ENCODE data around the gene GTF2H1.
A peak's percentile ranks its signal among the peaks of the same experiment; 100 is the strongest.

Gene GTF2H1

DNA sequence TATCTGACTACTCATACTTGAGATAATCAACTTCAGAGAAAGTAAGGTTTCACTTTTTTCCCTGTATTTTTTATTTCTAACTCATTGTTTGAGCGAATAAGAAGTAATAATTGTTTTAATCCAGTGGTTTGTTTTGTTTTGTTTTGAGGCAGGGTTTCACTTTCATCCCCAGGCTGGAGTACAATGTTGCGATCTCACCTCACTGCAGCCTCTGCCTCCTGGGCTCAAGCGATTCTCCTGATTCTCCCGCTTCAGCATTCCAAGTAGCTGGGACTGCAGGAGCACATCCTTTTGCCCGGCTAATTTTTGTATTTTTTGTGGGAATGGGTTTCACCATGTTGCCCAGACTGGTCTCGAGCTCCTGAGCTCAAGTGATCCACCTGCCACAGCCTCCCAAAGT, 8.6 kb downstream of the GTF2H1 start:
- Mint-ChIP-seq H3K4me3 (no peak overlapping the region), H3K27me3 (no peaks in the 10 kb centered on the region), H3K9me3 (no peaks in the 10 kb centered on the region), H3K4me1 (ENCODE audit: low read depth) (peaks cover 62% of the 10 kb centered on the region), H3K36me3 (ENCODE audit: low read depth) (peaks cover 85% of the 10 kb centered on the region), H3K27ac (peak overlapping the region; percentile 37)
- DNase-seq: no peak

GRCh38 chr11:18332302-18332701, 9.9 kb downstream of the GTF2H1 start:
- H3K9me3 Mint-ChIP-seq: no peaks in the 10 kb centered on the region
- H3K36me3 Mint-ChIP-seq (ENCODE audit: low read depth): peaks cover 89% of the 10 kb centered on the region
- no peaks in the 10 kb centered on the region for H3K27me3 Mint-ChIP-seq
- H3K4me1 Mint-ChIP-seq (ENCODE audit: low read depth): peaks cover 56% of the 10 kb centered on the region
- peak overlapping the region; percentile 86 for H3K27ac Mint-ChIP-seq
- no peak for DNase-seq
- no peak overlapping the region for H3K4me3 Mint-ChIP-seq

DNA sequence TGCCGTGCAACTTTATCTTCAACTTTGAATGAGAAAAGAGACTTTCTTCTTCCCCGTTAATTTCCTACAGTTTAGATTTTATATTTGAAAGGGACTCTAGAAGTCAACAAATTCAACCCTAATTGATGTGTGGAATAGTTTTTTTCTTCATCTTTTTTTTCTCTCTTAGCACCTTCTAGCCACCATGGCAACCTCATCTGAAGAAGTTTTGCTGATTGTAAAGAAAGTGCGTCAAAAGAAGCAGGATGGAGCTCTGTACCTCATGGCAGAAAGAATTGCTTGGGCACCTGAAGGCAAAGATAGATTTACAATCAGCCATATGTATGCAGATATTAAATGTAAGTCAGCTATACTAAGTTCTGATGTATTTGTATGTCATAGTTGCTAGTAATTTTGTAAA, 10.5 kb downstream of the GTF2H1 start:
- no peaks in the 10 kb centered on the region for H3K27me3 Mint-ChIP-seq
- H3K4me3 Mint-ChIP-seq: no peak overlapping the region
- H3K4me1 Mint-ChIP-seq (ENCODE audit: low read depth): peaks cover 55% of the 10 kb centered on the region
- DNase-seq: no peak
- H3K36me3 Mint-ChIP-seq (ENCODE audit: low read depth): peaks cover 88% of the 10 kb centered on the region
- no peaks in the 10 kb centered on the region for H3K9me3 Mint-ChIP-seq
- peak overlapping the region; percentile 40 for H3K27ac Mint-ChIP-seq

GRCh38 chr11:18347471-18348125, 25.2 kb downstream of the GTF2H1 start:
- no peak for DNase-seq
- Mint-ChIP-seq H3K9me3 (no peaks in the 10 kb centered on the region), H3K36me3 (ENCODE audit: low read depth) (peaks cover 87% of the 10 kb centered on the region), H3K27ac (peak overlapping the region; percentile 72), H3K27me3 (no peaks in the 10 kb centered on the region), H3K4me3 (no peak overlapping the region), H3K4me1 (ENCODE audit: low read depth) (peaks cover 3% of the 10 kb centered on the region)

GRCh38 chr11:18352581-18352980, 30.2 kb downstream of the GTF2H1 start:
- Mint-ChIP-seq H3K4me3 (no peak overlapping the region), H3K36me3 (ENCODE audit: low read depth) (peaks cover 88% of the 10 kb centered on the region), H3K4me1 (ENCODE audit: low read depth) (peaks cover 3% of the 10 kb centered on the region), H3K27ac (peak overlapping the region; percentile 4), H3K27me3 (no peaks in the 10 kb centered on the region), H3K9me3 (no peaks in the 10 kb centered on the region)
- DNase-seq: no peak

DNA sequence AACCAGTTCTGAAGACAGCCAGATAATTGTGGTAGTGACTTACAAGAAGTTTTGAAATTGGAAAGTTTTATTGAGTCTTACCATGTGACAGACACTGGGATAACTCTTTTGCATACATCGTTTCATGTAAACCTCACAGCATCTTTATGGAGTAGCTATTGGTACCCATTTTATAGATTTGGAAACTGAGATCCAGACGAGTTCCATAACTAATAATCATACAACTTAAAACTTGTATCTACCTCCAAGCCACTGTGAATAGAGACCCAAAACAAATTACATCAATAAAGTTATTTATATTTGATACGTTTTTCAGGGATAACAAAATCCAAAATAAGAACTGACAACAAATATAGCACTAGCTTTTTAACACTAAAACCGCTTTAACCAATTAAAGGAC, 36.3 kb downstream of the GTF2H1 start:
- peaks cover 80% of the 10 kb centered on the region for H3K36me3 Mint-ChIP-seq (ENCODE audit: low read depth)

GRCh38 chr11:18361154-18361553, 38.8 kb downstream of the GTF2H1 start:
- H3K36me3 Mint-ChIP-seq (ENCODE audit: low read depth): peaks cover 84% of the 10 kb centered on the region
- H3K4me3 Mint-ChIP-seq: no peak overlapping the region
- no peaks in the 10 kb centered on the region for H3K4me1 Mint-ChIP-seq (ENCODE audit: low read depth)
- H3K27ac Mint-ChIP-seq: no peak overlapping the region
- H3K27me3 Mint-ChIP-seq: no peaks in the 10 kb centered on the region
- DNase-seq: no peak
- no peaks in the 10 kb centered on the region for H3K9me3 Mint-ChIP-seq

More for the DNA sequence above, 36.3 kb downstream of the GTF2H1 start:
- no peak for DNase-seq
- H3K27ac Mint-ChIP-seq: no peak overlapping the region
- no peaks in the 10 kb centered on the region for H3K4me1 Mint-ChIP-seq (ENCODE audit: low read depth)
- no peaks in the 10 kb centered on the region for H3K9me3 Mint-ChIP-seq
- no peak overlapping the region for H3K4me3 Mint-ChIP-seq
- H3K27me3 Mint-ChIP-seq: no peaks in the 10 kb centered on the region

- DNase-seq: no peak
These were observed 42.2 kb downstream of the GTF2H1 start for GRCh38 chr11:18364495-18365073.

DNA sequence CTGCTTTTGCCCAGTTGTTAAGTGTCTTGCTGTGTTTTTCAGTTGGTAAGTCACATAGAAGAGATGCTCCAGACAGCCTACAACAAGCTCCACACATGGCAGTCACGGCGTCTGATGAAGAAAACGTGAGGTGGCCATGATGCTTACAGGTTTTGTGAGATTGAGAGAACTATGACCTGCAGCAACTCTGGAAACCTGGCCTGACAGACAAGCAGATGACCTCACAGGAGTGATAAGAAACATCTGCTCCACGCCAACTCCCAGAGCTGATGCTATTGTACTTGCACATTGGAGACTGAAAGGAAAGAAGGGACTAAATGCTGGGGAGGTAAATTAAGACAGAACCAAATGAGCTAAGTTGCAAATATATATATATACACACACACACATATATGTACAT, 43.4 kb downstream of the GTF2H1 start:
- Mint-ChIP-seq H3K9me3 (no peaks in the 10 kb centered on the region), H3K4me3 (no peak overlapping the region)

More at GRCh38 chr11:18364495-18365073, 42.2 kb downstream of the GTF2H1 start:
- no peak overlapping the region for H3K4me3 Mint-ChIP-seq
- H3K36me3 Mint-ChIP-seq (ENCODE audit: low read depth): peaks cover 74% of the 10 kb centered on the region
- H3K9me3 Mint-ChIP-seq: no peaks in the 10 kb centered on the region
- H3K27me3 Mint-ChIP-seq: no peaks in the 10 kb centered on the region
- peaks cover 3% of the 10 kb centered on the region for H3K4me1 Mint-ChIP-seq (ENCODE audit: low read depth)
- H3K27ac Mint-ChIP-seq: peak overlapping the region; percentile 62

GRCh38 chr11:18366286-18366685, 43.9 kb downstream of the GTF2H1 start:
- Mint-ChIP-seq H3K4me3 (no peak overlapping the region), H3K4me1 (ENCODE audit: low read depth) (peaks cover 3% of the 10 kb centered on the region), H3K27ac (peak overlapping the region; percentile 13), H3K36me3 (ENCODE audit: low read depth) (peaks cover 66% of the 10 kb centered on the region), H3K27me3 (no peaks in the 10 kb centered on the region), H3K9me3 (no peaks in the 10 kb centered on the region)
- no peak for DNase-seq

More for the DNA sequence above, 43.4 kb downstream of the GTF2H1 start:
- no peaks in the 10 kb centered on the region for H3K27me3 Mint-ChIP-seq
- DNase-seq: no peak
- H3K36me3 Mint-ChIP-seq (ENCODE audit: low read depth): peaks cover 68% of the 10 kb centered on the region
- H3K27ac Mint-ChIP-seq: peak overlapping the region; percentile 37
- peaks cover 3% of the 10 kb centered on the region for H3K4me1 Mint-ChIP-seq (ENCODE audit: low read depth)

DNA sequence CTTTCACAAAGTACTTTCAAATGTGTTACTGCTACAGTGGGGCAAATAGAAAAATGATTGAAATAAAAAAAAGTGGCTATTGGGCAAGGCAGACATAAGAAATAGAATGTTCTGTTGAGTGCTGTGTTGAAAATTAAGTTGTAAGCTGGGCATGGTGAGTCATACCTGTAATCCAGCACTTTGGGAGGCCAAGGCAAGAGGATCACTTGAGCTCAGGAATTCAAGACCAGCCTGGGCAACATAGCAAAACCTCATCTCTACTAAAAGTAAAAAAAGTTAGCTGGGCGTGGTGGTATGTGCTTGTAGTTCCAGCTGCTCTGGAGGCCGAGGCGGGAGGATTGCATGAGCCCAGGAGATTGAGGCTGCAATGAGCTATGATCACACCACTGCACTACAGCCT, 45.1 kb downstream of the GTF2H1 start:
- no peak overlapping the region for H3K4me3 Mint-ChIP-seq
- no peak overlapping the region for H3K27ac Mint-ChIP-seq
- no peak for DNase-seq
- H3K27me3 Mint-ChIP-seq: no peaks in the 10 kb centered on the region
- H3K36me3 Mint-ChIP-seq (ENCODE audit: low read depth): peaks cover 57% of the 10 kb centered on the region
- H3K4me1 Mint-ChIP-seq (ENCODE audit: low read depth): peaks cover 3% of the 10 kb centered on the region
- no peaks in the 10 kb centered on the region for H3K9me3 Mint-ChIP-seq

GRCh38 chr11:18368221-18368620, 45.9 kb downstream of the GTF2H1 start:
- Mint-ChIP-seq H3K4me1 (ENCODE audit: low read depth) (peaks cover 3% of the 10 kb centered on the region), H3K36me3 (ENCODE audit: low read depth) (peaks cover 54% of the 10 kb centered on the region), H3K27me3 (no peaks in the 10 kb centered on the region), H3K27ac (no peak overlapping the region), H3K4me3 (no peak overlapping the region), H3K9me3 (no peaks in the 10 kb centered on the region)
- DNase-seq: no peak

DNA sequence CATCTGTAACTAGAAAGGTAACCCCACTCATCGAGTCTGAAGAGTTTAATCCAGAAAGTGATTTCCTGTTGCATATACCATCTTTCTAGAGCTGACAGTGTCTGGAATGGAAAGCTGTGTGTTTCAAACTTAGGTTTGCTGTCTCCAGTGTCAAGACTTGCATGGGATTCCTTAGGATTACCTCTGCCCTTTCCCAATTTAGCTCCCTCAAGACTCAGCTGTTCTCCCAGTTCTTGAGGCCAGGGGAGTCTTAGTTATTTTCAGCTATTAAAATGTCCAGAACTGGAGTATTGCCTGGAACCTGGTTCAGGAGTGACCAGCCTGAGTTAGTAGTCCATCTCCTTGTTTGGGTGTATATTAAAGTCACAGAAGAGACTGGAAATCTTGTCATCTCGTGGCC, 47.0 kb downstream of the GTF2H1 start:
- H3K4me1 Mint-ChIP-seq (ENCODE audit: low read depth): peaks cover 3% of the 10 kb centered on the region
- DNase-seq: no peak
- H3K4me3 Mint-ChIP-seq: no peak overlapping the region
- no peak overlapping the region for H3K27ac Mint-ChIP-seq
- peaks cover 42% of the 10 kb centered on the region for H3K36me3 Mint-ChIP-seq (ENCODE audit: low read depth)
- H3K27me3 Mint-ChIP-seq: no peaks in the 10 kb centered on the region
- no peaks in the 10 kb centered on the region for H3K9me3 Mint-ChIP-seq

DNA sequence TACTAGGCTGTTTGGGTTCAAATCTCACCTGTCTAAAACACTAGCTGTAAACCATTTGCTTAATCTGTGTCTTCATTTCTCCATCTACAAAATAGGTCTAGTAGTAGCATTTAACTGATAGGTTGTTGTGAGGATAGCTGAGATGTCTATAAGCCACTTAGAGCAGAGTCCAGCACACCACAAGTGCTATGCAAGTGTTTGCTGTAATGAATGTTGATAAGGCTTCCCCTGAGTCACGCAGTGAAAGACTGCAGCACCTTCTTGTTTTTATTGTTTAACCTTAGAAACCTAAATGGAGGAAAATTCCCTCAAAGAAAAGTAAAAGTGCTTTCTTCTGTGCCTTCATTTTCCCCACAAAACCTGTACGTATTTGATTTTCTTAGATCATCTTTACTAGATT, 48.9 kb downstream of the GTF2H1 start:
- Mint-ChIP-seq H3K4me1 (ENCODE audit: low read depth) (peaks cover 3% of the 10 kb centered on the region), H3K27me3 (no peaks in the 10 kb centered on the region), H3K4me3 (no peak overlapping the region), H3K36me3 (ENCODE audit: low read depth) (peaks cover 27% of the 10 kb centered on the region), H3K27ac (no peak overlapping the region), H3K9me3 (no peaks in the 10 kb centered on the region)
- DNase-seq: no peak

GRCh38 chr11:18372201-18372600, 49.8 kb downstream of the GTF2H1 start:
- Mint-ChIP-seq H3K9me3 (no peaks in the 10 kb centered on the region), H3K4me3 (no peak overlapping the region), H3K27ac (no peak overlapping the region), H3K36me3 (ENCODE audit: low read depth) (peaks cover 18% of the 10 kb centered on the region), H3K4me1 (ENCODE audit: low read depth) (peaks cover 2% of the 10 kb centered on the region), H3K27me3 (no peaks in the 10 kb centered on the region)
- no peak for DNase-seq

Measured in activated T-cell treated with anti-CD3 and anti-CD28 coated beads, Interleukin-2, amount 50 U/mL, for 24 hours (primary cell).